Measurements from ENCODE around the gene OSBPL8. TPM values are rescaled to one million over a fixed set of nuclear protein-coding genes. Genes with fewer than 3 reads are reported as not detected.

Gene OSBPL8
- total and polyA plus RNA-seq, 2 donors (not counting 1 experiment from before 2014, with no cell fraction given), result 11.1 to 112 TPM

- TF ChIP-seq EZH2 (IDR thresholded peaks at IDR 0.05; ENCODE audit: borderline replicate concordance, insufficient read depth, low read depth, low read length, poor library complexity, severe bottlenecking) (no peak), CTCF (IDR thresholded peaks at IDR 0.05) (no peak)
- Histone ChIP-seq H3K4me3 (ENCODE audit: control extremely low read depth in 1 of 5, extremely low read depth in 1 of 5, insufficient read depth in 1 of 5, low read depth in 2 of 5, low read length in 4 of 5) (no peak overlapping the region), H3K36me3 (replicated peaks in 1 of 2; ENCODE audit: control extremely low read depth in 1 of 2, control insufficient read depth in 1 of 2, extremely low read depth in 1 of 2, insufficient read depth in 2 of 2, low read length in 1 of 2) (peaks cover 3 to 7% of the 10 kb centered on the region in 2 experiments), H3K4me2 (replicated peaks; ENCODE audit: low read depth, low read length, poor library complexity, severe bottlenecking) (no peak overlapping the region), H3K27me3 (replicated peaks in 1 of 4; ENCODE audit: control extremely low read depth in 1 of 4, control insufficient read depth in 3 of 4, insufficient read depth in 4 of 4, low read length in 3 of 4) (no peaks in the 10 kb centered on the region), H2AFZ (ENCODE audit: insufficient read depth, low read depth, low read length, poor library complexity, severe bottlenecking) (no peak overlapping the region), H3K9ac (ENCODE audit: low read length) (no peak overlapping the region), H3K79me2 (ENCODE audit: control insufficient read depth, insufficient read depth, low read length) (peaks cover 97% of the 10 kb centered on the region), H3K4me1 (ENCODE audit: control insufficient read depth in 2 of 2, insufficient read depth in 2 of 2, low read length in 2 of 2) (peaks cover 5 to 8% of the 10 kb centered on the region in 2 donors), H3K27ac (ENCODE audit: low read length in 2 of 2) (no peak overlapping the region), H3K9me3 (ENCODE audit: control extremely low read depth in 1 of 3, control insufficient read depth in 2 of 3, insufficient read depth in 1 of 3, low read length in 2 of 3) (peaks cover 0 to 2% (median 0%) of the 10 kb centered on the region in 3 donors), H4K20me1 (ENCODE audit: control insufficient read depth, insufficient read depth, low read length, poor library complexity, severe bottlenecking) (peaks cover 29% of the 10 kb centered on the region)
- POLR2A ChIA-PET, result no interaction called here
- WGBS (ENCODE audit: insufficient coverage), result no CpG with 5 or more reads among the region's 2 CpGs
- Mint-ChIP-seq H3K4me3 (no peak overlapping the region), H3K9me3 (ENCODE audit: insufficient read depth) (no peaks in the 10 kb centered on the region), H3K27ac (no peak overlapping the region), H3K4me1 (peaks cover 34% of the 10 kb centered on the region), H3K27me3 (no peaks in the 10 kb centered on the region)
- intact Hi-C loops (cut with micrococcal nuclease), result no loop called here
- no peak for ATAC-seq (ENCODE audit: low read depth)
- CTCF ChIA-PET, result no interaction called here
- no peak for DNase-seq
Observed at GRCh38 chr12:76537923-76538322, 21.6 kb downstream of the OSBPL8 start.

GRCh38 chr12:76536546-76536945 is 23.0 kb downstream of the OSBPL8 start:
- Mint-ChIP-seq H3K4me1 (peaks cover 25% of the 10 kb centered on the region), H3K27ac (no peak overlapping the region), H3K4me3 (no peak overlapping the region), H3K9me3 (ENCODE audit: insufficient read depth) (no peaks in the 10 kb centered on the region), H3K27me3 (no peaks in the 10 kb centered on the region)
- no peaks in the 10 kb centered on the region for H3K27me3 ChIP-seq (replicated peaks in 1 of 4; ENCODE audit: control extremely low read depth in 1 of 4, control insufficient read depth in 3 of 4, insufficient read depth in 4 of 4, low read length in 3 of 4)
- peaks cover 3 to 10% of the 10 kb centered on the region in 2 experiments for H3K36me3 ChIP-seq (replicated peaks in 1 of 2; ENCODE audit: control extremely low read depth in 1 of 2, control insufficient read depth in 1 of 2, extremely low read depth in 1 of 2, insufficient read depth in 2 of 2, low read length in 1 of 2)
- no peak overlapping the region for H3K9ac ChIP-seq (ENCODE audit: low read length)
- TF ChIP-seq CTCF (IDR thresholded peaks at IDR 0.05) (no peak), EZH2 (IDR thresholded peaks at IDR 0.05; ENCODE audit: borderline replicate concordance, insufficient read depth, low read depth, low read length, poor library complexity, severe bottlenecking) (no peak)
- H3K27ac ChIP-seq (ENCODE audit: low read length in 2 of 2), result no peak overlapping the region
- ChIA-PET POLR2A (no interaction called here), CTCF (interaction anchor here (0.7 to 1.2 kb wide), 4 partner anchors 51 to 538 kb away, joined by 3 to 5 read pairs (median 4); no protein-coding TSS in a partner anchor)
- H2AFZ ChIP-seq (ENCODE audit: insufficient read depth, low read depth, low read length, poor library complexity, severe bottlenecking), result no peak overlapping the region
- no peak overlapping the region for H3K4me3 ChIP-seq (ENCODE audit: control extremely low read depth in 1 of 5, extremely low read depth in 1 of 5, insufficient read depth in 1 of 5, low read depth in 2 of 5, low read length in 4 of 5)
- peaks cover 27% of the 10 kb centered on the region for H4K20me1 ChIP-seq (ENCODE audit: control insufficient read depth, insufficient read depth, low read length, poor library complexity, severe bottlenecking)
- peaks cover 96% of the 10 kb centered on the region for H3K79me2 ChIP-seq (ENCODE audit: control insufficient read depth, insufficient read depth, low read length)
- H3K4me2 ChIP-seq (replicated peaks; ENCODE audit: low read depth, low read length, poor library complexity, severe bottlenecking), result no peak overlapping the region
- ATAC-seq (ENCODE audit: low read depth) (no peak), DNase-seq (no peak)
- WGBS (ENCODE audit: insufficient coverage), result no CpG with 5 or more reads among the region's 5 CpGs
- peaks cover 0 to 2% (median 2%) of the 10 kb centered on the region in 3 donors for H3K9me3 ChIP-seq (ENCODE audit: control extremely low read depth in 1 of 3, control insufficient read depth in 2 of 3, insufficient read depth in 1 of 3, low read length in 2 of 3)
- no peaks in the 10 kb centered on the region for H3K4me1 ChIP-seq (ENCODE audit: control insufficient read depth in 2 of 2, insufficient read depth in 2 of 2, low read length in 2 of 2)
- intact Hi-C loops (cut with micrococcal nuclease), result no loop called here

Measured in B cell (primary cell).